ENCODE measurements around the gene CABLES2.
A peak's percentile ranks its signal among the peaks of the same experiment; 100 is the strongest.

The CABLES2 gene

DNA sequence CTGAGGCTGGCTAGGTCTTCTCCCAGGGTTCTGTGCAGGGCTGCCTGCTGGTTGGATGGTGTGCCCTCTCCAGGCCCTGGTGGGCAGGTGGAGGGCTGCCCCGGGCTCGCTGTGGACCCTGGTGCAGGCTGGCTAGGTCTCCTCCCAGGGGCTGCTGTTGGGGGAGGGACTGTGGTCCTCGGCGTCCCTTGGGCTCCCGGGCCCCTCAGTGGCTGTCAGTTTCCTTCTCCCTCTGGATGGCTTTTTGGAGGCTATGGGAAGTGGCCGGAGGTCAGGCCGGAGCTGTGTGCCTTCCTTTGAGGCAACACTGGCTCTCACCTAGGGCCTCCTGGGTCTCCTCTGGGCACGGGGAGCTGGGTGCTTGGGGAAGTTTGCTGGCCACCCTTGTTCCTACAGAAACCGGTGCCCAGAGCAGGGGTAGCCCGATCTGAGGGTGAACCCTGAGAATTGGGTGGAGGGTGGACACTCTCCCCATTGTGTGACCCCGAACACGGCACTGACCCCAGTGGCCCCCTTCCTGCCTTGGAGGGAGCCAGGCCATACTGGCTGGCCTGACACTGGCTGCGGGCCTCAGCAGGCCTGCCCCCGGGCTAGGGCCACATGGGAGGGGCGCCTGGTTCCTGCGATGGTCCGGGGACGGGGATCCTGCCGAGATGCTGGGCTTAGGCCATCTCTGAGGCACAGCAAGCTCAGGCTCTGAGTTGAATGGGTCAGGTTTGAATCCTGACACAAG lies 3.8 kb upstream of the CABLES2 start:
- TF ChIP-seq CTCF (IDR thresholded peaks at IDR 0.05; ENCODE audit: low read length) (no peak), EZH2 (IDR thresholded peaks at IDR 0.05; ENCODE audit: borderline replicate concordance, low read length) (no peak)
- H3K9me2 ChIP-seq (ENCODE audit: low read depth, low read length): no peaks in the 10 kb centered on the region
- no peak overlapping the region for H2AFZ ChIP-seq (ENCODE audit: low read length)
- no peak overlapping the region for H3K4me3 ChIP-seq (ENCODE audit: low read depth, low read length, poor library complexity, severe bottlenecking)
- H3K27me3 ChIP-seq (ENCODE audit: insufficient read depth, low read length): no peaks in the 10 kb centered on the region; the same call in 1 of the 2 replicates
- H3K9me3 ChIP-seq (ENCODE audit: low read length): no peaks in the 10 kb centered on the region
- no peak overlapping the region for H3K27ac ChIP-seq (ENCODE audit: low read depth, low read length, poor library complexity, severe bottlenecking)
- no peaks in the 10 kb centered on the region for H4K20me1 ChIP-seq (ENCODE audit: insufficient read depth, low read length)
- H3K79me2 ChIP-seq (ENCODE audit: insufficient read depth, low read length): 0 out of 2 replicates have a peak, but pooled peaks cover 4% of the 10 kb centered on the region
- H3K9ac ChIP-seq (ENCODE audit: low read length): no peak overlapping the region
- H3F3A ChIP-seq (ENCODE audit: insufficient read depth, low read length): no peaks in the 10 kb centered on the region
- no peak overlapping the region for H3K4me2 ChIP-seq (ENCODE audit: low read length)
- H3K36me3 ChIP-seq (ENCODE audit: insufficient read depth, low read length): no peaks in the 10 kb centered on the region
- peaks cover 23% of the 10 kb centered on the region for H3K4me1 ChIP-seq (ENCODE audit: insufficient read depth, low read length, severe bottlenecking)

- Histone ChIP-seq H3K9me3 (ENCODE audit: low read length) (no peaks in the 10 kb centered on the region), H3K27me3 (ENCODE audit: insufficient read depth, low read length) (no peaks in the 10 kb centered on the region; the same call in 1 of the 2 replicates), H3F3A (ENCODE audit: insufficient read depth, low read length) (no peaks in the 10 kb centered on the region), H3K9ac (ENCODE audit: low read length) (no peak overlapping the region), H3K4me3 (ENCODE audit: low read depth, low read length, poor library complexity, severe bottlenecking) (no peak overlapping the region), H3K4me1 (ENCODE audit: insufficient read depth, low read length, severe bottlenecking) (peaks cover 31% of the 10 kb centered on the region), H2AFZ (ENCODE audit: low read length) (no peak overlapping the region), H3K36me3 (ENCODE audit: insufficient read depth, low read length) (no peaks in the 10 kb centered on the region), H4K20me1 (ENCODE audit: insufficient read depth, low read length) (no peaks in the 10 kb centered on the region), H3K79me2 (ENCODE audit: insufficient read depth, low read length) (0 out of 2 replicates have a peak, but pooled peaks cover 4% of the 10 kb centered on the region), H3K27ac (ENCODE audit: low read depth, low read length, poor library complexity, severe bottlenecking) (no peak overlapping the region), H3K4me2 (ENCODE audit: low read length) (peak overlapping the region; percentile 15; the same call in 1 of the 2 replicates), H3K9me2 (ENCODE audit: low read depth, low read length) (no peaks in the 10 kb centered on the region)
- TF ChIP-seq EZH2 (IDR thresholded peaks at IDR 0.05; ENCODE audit: borderline replicate concordance, low read length) (no peak), CTCF (IDR thresholded peaks at IDR 0.05; ENCODE audit: low read length) (peak; percentile 81)
These were observed 3.1 kb upstream of the CABLES2 start for GRCh38 chr20:62409931-62410745.

DNA sequence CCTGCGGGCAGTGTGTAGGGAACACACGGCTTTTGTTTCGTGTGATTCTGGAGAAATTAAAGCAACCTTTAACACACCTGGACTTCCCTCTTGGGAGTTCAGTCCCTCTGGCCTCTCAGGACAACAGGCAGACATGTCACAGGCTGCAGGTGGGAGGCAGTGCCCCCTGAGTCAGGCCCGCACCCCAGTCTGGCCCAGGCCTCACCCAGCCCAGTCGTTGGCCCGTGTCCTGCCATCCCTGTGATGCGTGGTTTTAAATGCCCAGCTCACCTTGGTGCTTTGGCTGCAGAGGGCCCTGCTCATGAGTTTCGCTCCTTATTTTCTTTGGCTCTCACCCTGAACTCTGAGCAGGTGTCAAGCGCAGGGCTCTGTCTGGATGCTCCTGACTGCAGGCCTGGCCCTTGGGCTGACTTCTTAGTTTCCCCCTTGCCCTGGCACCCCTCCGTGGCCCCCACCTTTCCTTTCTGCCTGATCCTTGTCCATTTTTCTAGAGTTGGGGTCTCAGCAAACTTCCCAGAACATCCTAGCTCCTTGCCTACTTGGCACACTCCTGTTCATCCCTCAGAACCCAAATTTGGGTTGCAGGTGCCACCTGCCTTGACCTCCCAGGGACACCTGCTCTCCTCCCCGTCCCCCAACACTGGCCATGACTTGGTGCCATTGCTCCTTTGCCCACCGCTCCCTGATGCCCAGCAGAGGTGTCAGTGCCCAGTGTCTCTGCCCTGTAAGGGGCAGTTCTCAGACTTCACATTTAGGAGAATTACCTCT lies 2.2 kb upstream of the CABLES2 start:
- no peak overlapping the region for H3K27ac ChIP-seq (ENCODE audit: low read depth, low read length, poor library complexity, severe bottlenecking)
- 0 out of 2 replicates have a peak, but pooled peaks cover 4% of the 10 kb centered on the region for H3K79me2 ChIP-seq (ENCODE audit: insufficient read depth, low read length)
- H3K9me3 ChIP-seq (ENCODE audit: low read length): no peaks in the 10 kb centered on the region
- no peaks in the 10 kb centered on the region for H3K36me3 ChIP-seq (ENCODE audit: insufficient read depth, low read length)
- no peaks in the 10 kb centered on the region; the same call in 1 of the 2 replicates for H3K27me3 ChIP-seq (ENCODE audit: insufficient read depth, low read length)
- H3K9me2 ChIP-seq (ENCODE audit: low read depth, low read length): no peaks in the 10 kb centered on the region
- no peaks in the 10 kb centered on the region for H3F3A ChIP-seq (ENCODE audit: insufficient read depth, low read length)
- no peak overlapping the region for H3K9ac ChIP-seq (ENCODE audit: low read length)
- peaks cover 35% of the 10 kb centered on the region for H3K4me1 ChIP-seq (ENCODE audit: insufficient read depth, low read length, severe bottlenecking)
- no peak for TF ChIP-seq EZH2 (IDR thresholded peaks at IDR 0.05; ENCODE audit: borderline replicate concordance, low read length)
- no peak for TF ChIP-seq CTCF (IDR thresholded peaks at IDR 0.05; ENCODE audit: low read length)
- no peaks in the 10 kb centered on the region for H4K20me1 ChIP-seq (ENCODE audit: insufficient read depth, low read length)
- H2AFZ ChIP-seq (ENCODE audit: low read length): no peak overlapping the region
- H3K4me2 ChIP-seq (ENCODE audit: low read length): no peak overlapping the region
- no peak overlapping the region for H3K4me3 ChIP-seq (ENCODE audit: low read depth, low read length, poor library complexity, severe bottlenecking)

Measured in OCI-LY1 (cell line).